ENCODE data around the gene RHEX.

The RHEX gene

GRCh38 chr1:206098242-206098919 is 45.4 kb downstream of the RHEX start:
- DNase-seq, result no peak

- no peak for DNase-seq
These were observed 47.3 kb downstream of the RHEX start for GRCh38 chr1:206100226-206100815.

GRCh38 chr1:206101351-206102045 is 48.5 kb downstream of the RHEX start:
- DNase-seq, result no peak

GRCh38 chr1:206102292-206102936 is 49.4 kb downstream of the RHEX start:
- DNase-seq, result no peak

GRCh38 chr1:206103979-206104378 is 51.0 kb downstream of the RHEX start:
- DNase-seq, result no peak

GRCh38 chr1:206105464-206105995 is 52.6 kb downstream of the RHEX start:
- no peak for DNase-seq

- peak; percentile 73 for DNase-seq
These were observed 53.6 kb downstream of the RHEX start for GRCh38 chr1:206106328-206107167.

GRCh38 chr1:206107168-206107544 is 54.2 kb downstream of the RHEX start:
- DNase-seq, result no peak

GRCh38 chr1:206108635-206109034 is 55.7 kb downstream of the RHEX start:
- no peak for DNase-seq

- no peak for DNase-seq
These were observed 56.7 kb downstream of the RHEX start for GRCh38 chr1:206109718-206110117.

- no peak for DNase-seq
These were observed 57.2 kb downstream of the RHEX start for GRCh38 chr1:206110161-206110560.

GRCh38 chr1:206110820-206111219 is 57.8 kb downstream of the RHEX start:
- DNase-seq, result no peak

GRCh38 chr1:206111271-206111927 is 58.4 kb downstream of the RHEX start:
- no peak for DNase-seq

GRCh38 chr1:206112600-206113301 is 59.8 kb downstream of the RHEX start:
- DNase-seq, result no peak

- no peak for DNase-seq
These were observed 62.0 kb downstream of the RHEX start for GRCh38 chr1:206114692-206115640.

GRCh38 chr1:206115791-206116190 is 62.8 kb downstream of the RHEX start:
- no peak for DNase-seq

GRCh38 chr1:206116191-206116872 is 63.4 kb downstream of the RHEX start:
- DNase-seq, result no peak

GRCh38 chr1:206116873-206117150 is 63.8 kb downstream of the RHEX start:
- no peak for DNase-seq

- no peak for DNase-seq
These were observed 64.4 kb downstream of the RHEX start, which contains the start of gene AVPR1B for GRCh38 chr1:206117151-206117948. Gene AVPR1B, minus strand, starts transcription at chr1:206117388. Its CDS starts 498 bp downstream, at chr1:206116890.

Data from CD4-positive, alpha-beta T cell treated with Interleukin-10 for 1 hour (primary cell).